Thyroid gland (tissue), 4 donors: Measurements from ENCODE around the gene FGGY.

Source experiments
- POLR2A ChIP-seq, 2 donors: fragments of 450-650 bp; IDR thresholded peaks; one replicate each; pipeline ENCODE4 v1.6.1; 2017; ENCODE audit warnings: antibody characterized with exemption in 2 of 2, mild to moderate bottlenecking in 2 of 2, moderate library complexity in 1 of 2
- TF ChIP-seq, protein P1 (sequence below), 6 experiments: fragments of 200-600 bp in 3 of 6; fragments of 450-650 bp in 3 of 6; sonication (generic) in 3 of 6; IDR thresholded peaks; one replicate each; pipeline ENCODE4 v1.5.1; 2016 to 2019; ENCODE audit warnings: antibody characterized with exemption in 6 of 6, mild to moderate bottlenecking in 2 of 6, inconsistent platforms in 1 of 6, moderate library complexity in 1 of 6

DNA sequence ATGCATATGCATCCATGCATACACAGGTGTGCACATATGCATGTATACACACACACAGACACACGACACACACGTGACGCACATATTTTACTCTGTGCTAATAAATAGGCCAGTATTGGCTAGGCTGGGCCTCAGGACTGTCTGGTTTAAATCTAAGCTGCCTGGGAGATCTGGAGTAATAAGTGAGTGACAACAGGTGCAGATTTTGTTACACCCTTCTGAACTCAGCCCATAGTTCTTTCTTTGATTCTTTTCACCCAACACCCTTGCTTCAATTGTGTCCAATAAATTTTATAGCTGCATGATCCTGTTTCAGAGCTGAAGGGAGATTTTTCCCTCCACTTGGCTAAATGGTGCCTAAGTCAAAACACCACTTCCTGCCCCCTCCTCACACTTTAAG lies 132.8 kb downstream of the FGGY start:
- no peak for TF ChIP-seq POLR2A (IDR thresholded peaks at IDR 0.05)
- TF ChIP-seq, protein P1, sequence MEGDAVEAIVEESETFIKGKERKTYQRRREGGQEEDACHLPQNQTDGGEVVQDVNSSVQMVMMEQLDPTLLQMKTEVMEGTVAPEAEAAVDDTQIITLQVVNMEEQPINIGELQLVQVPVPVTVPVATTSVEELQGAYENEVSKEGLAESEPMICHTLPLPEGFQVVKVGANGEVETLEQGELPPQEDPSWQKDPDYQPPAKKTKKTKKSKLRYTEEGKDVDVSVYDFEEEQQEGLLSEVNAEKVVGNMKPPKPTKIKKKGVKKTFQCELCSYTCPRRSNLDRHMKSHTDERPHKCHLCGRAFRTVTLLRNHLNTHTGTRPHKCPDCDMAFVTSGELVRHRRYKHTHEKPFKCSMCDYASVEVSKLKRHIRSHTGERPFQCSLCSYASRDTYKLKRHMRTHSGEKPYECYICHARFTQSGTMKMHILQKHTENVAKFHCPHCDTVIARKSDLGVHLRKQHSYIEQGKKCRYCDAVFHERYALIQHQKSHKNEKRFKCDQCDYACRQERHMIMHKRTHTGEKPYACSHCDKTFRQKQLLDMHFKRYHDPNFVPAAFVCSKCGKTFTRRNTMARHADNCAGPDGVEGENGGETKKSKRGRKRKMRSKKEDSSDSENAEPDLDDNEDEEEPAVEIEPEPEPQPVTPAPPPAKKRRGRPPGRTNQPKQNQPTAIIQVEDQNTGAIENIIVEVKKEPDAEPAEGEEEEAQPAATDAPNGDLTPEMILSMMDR (IDR thresholded peaks at IDR 0.05) = no peak
